Measurements from ENCODE around the gene SOSTDC1. TPM values are rescaled to one million over a fixed set of nuclear protein-coding genes. Genes with fewer than 3 reads are reported as not detected.

SOSTDC1 gene, protein sequence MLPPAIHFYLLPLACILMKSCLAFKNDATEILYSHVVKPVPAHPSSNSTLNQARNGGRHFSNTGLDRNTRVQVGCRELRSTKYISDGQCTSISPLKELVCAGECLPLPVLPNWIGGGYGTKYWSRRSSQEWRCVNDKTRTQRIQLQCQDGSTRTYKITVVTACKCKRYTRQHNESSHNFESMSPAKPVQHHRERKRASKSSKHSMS
- not detected in 2 replicates for total RNA-seq

GRCh38 chr7:16465469-16466361, at the start of gene SOSTDC1:
SOSTDC1 (minus strand) TSS chr7:16465738; CDS start chr7:16465668, 70 bp downstream.

GRCh38 chr7:16421333-16422102, 44.0 kb downstream of the SOSTDC1 start, which contains the start of gene CRPPA:
CRPPA (minus strand) TSS chr7:16421538; CDS start chr7:16421322, 216 bp downstream.

Other genes starting within 250 kb of the SOSTDC1 start
- gene CRPPA, start 44.2 kb downstream of the SOSTDC1 start, total RNA-seq = 1.2 and 1.3 TPM in 2 replicates
- gene LRRC72, start 61.1 kb upstream of the SOSTDC1 start, total RNA-seq = not detected in 2 replicates
- 33.9 and 39.0 TPM in 2 replicates for gene ANKMY2, start 180.0 kb upstream of the SOSTDC1 start, total RNA-seq
- 65.5 and 102 TPM in 2 replicates for gene BZW2, start 180.4 kb upstream of the SOSTDC1 start, total RNA-seq

All from uterine smooth muscle cell (primary cell).